K562 (cell line): ENCODE data around the gene PSMA6. TPM values are rescaled to one million over a fixed set of nuclear protein-coding genes. Genes with fewer than 3 reads are reported as not detected.

ENCODE experiments used
- ATAC-seq: fragments of 200-7000 bp; cut with Tn5 transposase; 3 replicates; pipeline ENCODE4 v1.9.1; 2020; ENCODE audit warnings: moderate library complexity
- BruUV-seq: library from RNA; stranded (reverse); fragments of 400-500 nt; replicated peaks from 2 replicates; lab custom pipeline; 2021; lab: Mats Ljungman, UMichigan
- CTCF ChIA-PET: fragments of 300-600 bp; formaldehyde crosslinking; extraction: SDS; loops from one replicate; lab custom pipeline; 2021; ENCODE audit warnings: low intra/inter-chr PET ratio; lab: Yijun Ruan, JAX
- POLR2A ChIA-PET: fragments of 300-600, 350-650 bp; sonication (Branson Sonifier 250); formaldehyde crosslinking; extraction: SDS; loops from one replicate; lab custom pipeline; 2021; ENCODE audit warnings: antibody characterized with exemption, inconsistent platforms; lab: Yijun Ruan, JAX
- DNase-seq, 4 experiments: peaks; one replicate each; pipeline versions ENCODE4 v3.0.0 to v3.0.0-alpha.2; 2011 to 2018; ENCODE audit warnings: low spot score in 3 of 4, mixed read lengths in 3 of 4; ENCODE audit errors: extremely low read depth in 1 of 4
- FAIRE-seq: peaks from 2 replicates; lab custom pipeline; 2011; peaks lifted over from hg19 to GRCh38; lab: Jason Lieb, UNC
- H2AFZ ChIP-seq: 2 replicates; pipeline ENCODE4 v1.6.0; 2011; ENCODE audit warnings: low read depth, low read length, control low read depth, inconsistent platforms
- H3K27ac ChIP-seq: fragments of 200-600 bp; 3 replicates; pipeline ENCODE4 v1.8.0; 2011; ENCODE audit warnings: low read depth, mild to moderate bottlenecking, control low read depth, inconsistent platforms, low read length, moderate library complexity, mixed read lengths; ENCODE audit errors: extremely low read depth
- H3K27me3 ChIP-seq, 2 experiments: fragments of 300-600 bp in 1 of 2; 2 replicates in 1 of 2; 3 replicates in 1 of 2; pipeline versions ENCODE4 v1.6.0 to v1.8.0; 2011; ENCODE audit warnings: inconsistent platforms in 2 of 2, low read length in 2 of 2, mild to moderate bottlenecking in 1 of 2, mixed read lengths in 1 of 2, moderate library complexity in 1 of 2; ENCODE audit not compliant: control insufficient read depth in 2 of 2, insufficient read depth in 2 of 2
- H3K36me3 ChIP-seq: fragments of 300-600 bp; 3 replicates; pipeline ENCODE4 v1.8.0; 2011; ENCODE audit warnings: mild to moderate bottlenecking, low read length, inconsistent platforms; ENCODE audit not compliant: control insufficient read depth, insufficient read depth
- H3K4me1 ChIP-seq, 2 experiments: fragments of 200-600 bp in 1 of 2; replicated peaks in 1 of 2; 2 replicates in 1 of 2; 3 replicates in 1 of 2; pipeline versions ENCODE4 v1.5.1 to v1.8.0; 2011; ENCODE audit warnings: inconsistent platforms in 2 of 2, low read length in 2 of 2, mild to moderate bottlenecking in 1 of 2, mixed read lengths in 1 of 2, moderate library complexity in 1 of 2; ENCODE audit not compliant: control insufficient read depth in 2 of 2, insufficient read depth in 2 of 2
- H3K4me2 ChIP-seq: 2 replicates; pipeline ENCODE4 v1.6.1; 2011; ENCODE audit warnings: low read length, control low read depth, inconsistent platforms, mixed read lengths; ENCODE audit not compliant: insufficient read depth
- H3K4me3 ChIP-seq: fragments of 200-600 bp; sonication (generic), shearing (Covaris generic); 2 replicates; pipeline ENCODE4 v1.5.1; 2016; ENCODE audit warnings: control low read depth, inconsistent platforms
- H3K79me2 ChIP-seq: fragments of 200-600 bp; 3 replicates; pipeline ENCODE4 v1.8.0; 2011; ENCODE audit warnings: low read length, inconsistent platforms; ENCODE audit not compliant: control insufficient read depth, insufficient read depth
- H3K9ac ChIP-seq, 2 experiments: 2 replicates each; pipeline versions ENCODE4 v1.6.0 to v1.6.1; 2011; ENCODE audit warnings: low read depth in 2 of 2, low read length in 2 of 2, control low read depth in 1 of 2, inconsistent platforms in 1 of 2, mild to moderate bottlenecking in 1 of 2, mixed read lengths in 1 of 2; ENCODE audit not compliant: insufficient read depth in 1 of 2
- H3K9me1 ChIP-seq: one replicate; pipeline ENCODE4 v1.6.0; 2011; ENCODE audit warnings: inconsistent platforms, mild to moderate bottlenecking, low read length, moderate library complexity; ENCODE audit not compliant: control insufficient read depth, insufficient read depth
- H3K9me3 ChIP-seq: replicated peaks from 2 replicates; pipeline ENCODE4 v1.5.1; 2011; ENCODE audit warnings: low read depth, low read length, inconsistent platforms; ENCODE audit not compliant: control insufficient read depth, insufficient read depth
- H4K20me1 ChIP-seq: replicated peaks from 2 replicates; pipeline ENCODE4 v1.6.1; 2011; ENCODE audit warnings: low read length, inconsistent platforms, mixed read lengths; ENCODE audit not compliant: control insufficient read depth, insufficient read depth
- RBM22 ChIP-seq: fragments of 200-400 bp; formaldehyde crosslinking; IDR thresholded peaks from 2 replicates; pipeline ENCODE4 v1.6.1; 2018; ENCODE audit warnings: low read length, low read depth; ENCODE audit not compliant: poor library complexity, severe bottlenecking
- SPI1 ChIP-seq: IDR thresholded peaks from 2 replicates; pipeline ENCODE4 v1.6.1; 2011; ENCODE audit warnings: low read depth, low read length, control low read depth, borderline replicate concordance
- TAF9B ChIP-seq: fragments of 450-650 bp; IDR thresholded peaks from 2 replicates; pipeline ENCODE4 v1.6.1; 2018; ENCODE audit warnings: mild to moderate bottlenecking; ENCODE audit not compliant: partially characterized antibody
- WGBS: fragments of 100-300 bp; shearing (Covaris generic); methylation state at CpG from one replicate; pipeline ENCODE4 v1.1.6; 2016; ENCODE audit warnings: low coverage, mixed read lengths; ENCODE audit not compliant: insufficient coverage; ENCODE audit errors: missing lambda C conversion rate; 5-methylcytosine and 5-hydroxymethylcytosine counted together
- in situ Hi-C: fragments of 300-500 bp; cut with MboI; formaldehyde crosslinking; loops from 4 replicates; pipeline ENCODE4 v1.15.0; 2018; ENCODE audit warnings: inconsistent platforms, mixed read lengths
- intact Hi-C: fragments of 100-400 bp; cut with micrococcal nuclease; formaldehyde crosslinking; loops from 2 replicates; pipeline ENCODE4 v1.14.2; 2022
- polyA plus RNA-seq, 8 experiments: library from polyadenylated mRNA; depleted of rRNA in 4 of 8; stranded (reverse) in 5 of 8; unstranded in 3 of 8; fragments of >200 nt; fragmentation: Nextera tagmentation in 2 of 8; fragmentation: Illumina TruSeq in 1 of 8; extraction: Ambion mirVana in 2 of 8; extraction: Trizol in 1 of 8; gene quantifications; 2 replicates each; pipeline versions ENCODE4 v1.2.1 to v1.2.3, GENCODE V29; 2011 to 2014; ENCODE audit warnings: inconsistent platforms in 1 of 8, missing spikeins in 1 of 8
- total RNA-seq, 7 experiments: library from RNA; depleted of rRNA in 6 of 7; stranded (reverse); fragments of >200 nt in 6 of 7; fragmentation: Illumina TruSeq in 2 of 7; extraction: Trizol in 2 of 7; gene quantifications; 2 replicates each; pipeline versions ENCODE4 v1.2.1 to v1.2.3, GENCODE V29; 2011 to 2021; ENCODE audit warnings: low replicate concordance in 1 of 7

Gene PSMA6
- total and polyA plus RNA-seq, 9 of the 15 experiments (the other 6 are each of a cell fraction or from before 2014, with no cell fraction given) = 210 to 952 (median 288) TPM

GRCh38 chr14:35254736-35255135, 37.4 kb upstream of the PSMA6 start:
- no TSS peak for BruUV-seq
- no peak overlapping the region for H3K4me3 ChIP-seq
- H2AFZ ChIP-seq = no peak overlapping the region
- ChIA-PET CTCF (no interaction called here), POLR2A (interaction anchor here (0.8 kb wide), 1 partner anchor 37 kb away, joined by 4 read pairs; the partner anchor contains the start of gene PSMA6)
- no peaks in the 10 kb centered on the region for H3K27me3 ChIP-seq
- intact Hi-C loops = no loop called here
- no peaks in the 10 kb centered on the region for H3K79me2 ChIP-seq
- H3K9ac ChIP-seq = no peak overlapping the region
- no peaks in the 10 kb centered on the region for H4K20me1 ChIP-seq
- no peak overlapping the region for H3K4me2 ChIP-seq
- no peak for TF ChIP-seq TAF9B
- peak; percentile 61; the same call in 1 of the 2 replicates for TF ChIP-seq SPI1
- in situ Hi-C loops = no loop called here
- no peak overlapping the region for H3K27ac ChIP-seq
- FAIRE-seq = no peak
- no peaks in the 10 kb centered on the region for H3K9me1 ChIP-seq
- ATAC-seq = no peak
- 18% methylated on average over 2 of the region's 2 CpGs for WGBS
- DNase-seq = no peak
- H3K9me3 ChIP-seq = no peaks in the 10 kb centered on the region
- H3K4me1 ChIP-seq = peaks cover 0 to 14% of the 10 kb centered on the region in 2 experiments; a peak in 2 of 5 replicates
- no peaks in the 10 kb centered on the region for H3K36me3 ChIP-seq

- H3K4me3 ChIP-seq = no peak overlapping the region
- BruUV-seq = no TSS peak
- no peak overlapping the region for H3K4me2 ChIP-seq
- no peak overlapping the region for H3K9ac ChIP-seq
- POLR2A ChIA-PET = interaction anchor here (0.7 to 0.8 kb wide), 2 partner anchors 36 to 207 kb away, joined by 3 to 4 read pairs; partner anchors contain the start of gene PSMA6
- ATAC-seq (no peak), DNase-seq (no peak)
- no peaks in the 10 kb centered on the region for H3K79me2 ChIP-seq
- H3K27ac ChIP-seq = no peak overlapping the region
- no peaks in the 10 kb centered on the region for H3K36me3 ChIP-seq
- no peaks in the 10 kb centered on the region for H4K20me1 ChIP-seq
- 75% methylated on average over 2 of the region's 5 CpGs for WGBS
- in situ Hi-C loops = no loop called here
- no peaks in the 10 kb centered on the region for H3K9me3 ChIP-seq
- H2AFZ ChIP-seq = no peak overlapping the region
- no peaks in the 10 kb centered on the region for H3K9me1 ChIP-seq
- intact Hi-C loops = no loop called here
- no peak for TF ChIP-seq RBM22
- TF ChIP-seq, all 486 proteins: peak for 0
- no peak for FAIRE-seq
- CTCF ChIA-PET = no interaction called here
- Histone ChIP-seq H3K27me3 (no peaks in the 10 kb centered on the region), H3K4me1 (peaks cover 0 to 14% of the 10 kb centered on the region in 2 experiments; a peak in 3 of 5 replicates)
These were observed 36.5 kb upstream of the PSMA6 start for GRCh38 chr14:35255711-35256110.
